WTC11 (cell line): ENCODE measurements around the gene POC1A. TPM values are rescaled to one million over a fixed set of nuclear protein-coding genes. Genes with fewer than 3 reads are reported as not detected.

Experiments used
- ATAC-seq: fragments of 200-7000 bp; cut with Tn5 transposase; 2 replicates; pipeline ENCODE4 v1.10.0; 2021; ENCODE audit warnings: mild to moderate bottlenecking, moderate library complexity
- CTCF ChIA-PET: fragments of 300-600 bp; sonication (Branson Sonifier 250); formaldehyde crosslinking; loops from one replicate; lab custom pipeline; 2021; ENCODE audit warnings: antibody characterized with exemption; lab: Charles Lee
- POLR2A ChIA-PET: fragments of 350-600 bp; sonication (Branson Sonifier 250); formaldehyde crosslinking; loops from one replicate; lab custom pipeline; 2021; ENCODE audit warnings: antibody characterized with exemption; lab: Charles Lee
- DNase-seq: peaks from one replicate; pipeline ENCODE4 v3.0.0; 2021; ENCODE audit warnings: low spot score
- H3K27ac Mint-ChIP-seq: 2 replicates; pipeline ENCODE4 v1.8.0; 2021; ENCODE audit warnings: mixed read lengths
- H3K27me3 Mint-ChIP-seq: 2 replicates; pipeline ENCODE4 v1.8.0; 2021; ENCODE audit warnings: low read depth, mild to moderate bottlenecking, moderate library complexity, mixed read lengths
- H3K36me3 Mint-ChIP-seq: 2 replicates; pipeline ENCODE4 v1.8.0; 2021; ENCODE audit warnings: mixed read lengths
- H3K4me1 Mint-ChIP-seq: 2 replicates; pipeline ENCODE4 v1.8.0; 2022; ENCODE audit warnings: mixed read lengths
- H3K4me3 Mint-ChIP-seq: 2 replicates; pipeline ENCODE4 v1.8.0; 2021; ENCODE audit warnings: mild to moderate bottlenecking, moderate library complexity, mixed read lengths
- H3K9me3 Mint-ChIP-seq: 2 replicates; pipeline ENCODE4 v1.8.0; 2021; ENCODE audit warnings: mixed read lengths
- ARID4B ChIP-seq: sonication (generic); formaldehyde crosslinking; IDR thresholded peaks from 2 replicates; pipeline ENCODE4 v1.8.0; 2023; ENCODE audit warnings: missing genetic modification reagents, mild to moderate bottlenecking, borderline replicate concordance
- ATF2 ChIP-seq: sonication (generic); formaldehyde crosslinking; IDR thresholded peaks from 2 replicates; pipeline ENCODE4 v1.8.1; 2022; ENCODE audit warnings: low read depth, missing genetic modification reagents, borderline replicate concordance
- ATF3 ChIP-seq: sonication (generic); formaldehyde crosslinking; conservative IDR thresholded peaks from 2 replicates; pipeline ENCODE4 v1.8.1; 2022; ENCODE audit warnings: mild to moderate bottlenecking, missing genetic modification reagents
- CBFB ChIP-seq: sonication (generic); formaldehyde crosslinking; IDR thresholded peaks from 2 replicates; pipeline ENCODE4 v1.8.1; 2022; ENCODE audit warnings: mild to moderate bottlenecking, low read depth, missing genetic modification reagents
- CDX4 ChIP-seq: fragments of 250-450 bp; sonication (Bioruptor Pico); IDR thresholded peaks from 2 replicates; pipeline ENCODE4 v1.9.0; 2021; ENCODE audit warnings: moderate library complexity, mild to moderate bottlenecking, inconsistent platforms, borderline replicate concordance
- E2F5 ChIP-seq: sonication (generic); formaldehyde crosslinking; IDR thresholded peaks from 2 replicates; pipeline ENCODE4 v1.8.1; 2022; ENCODE audit warnings: mild to moderate bottlenecking, moderate library complexity, missing genetic modification reagents
- ESRRA ChIP-seq: sonication (generic); formaldehyde crosslinking; IDR thresholded peaks from 2 replicates; pipeline ENCODE4 v1.8.1; 2022; ENCODE audit warnings: mild to moderate bottlenecking, missing genetic modification reagents, borderline replicate concordance
- FOXJ3 ChIP-seq: sonication (generic); formaldehyde crosslinking; IDR thresholded peaks from 2 replicates; pipeline ENCODE4 v1.9.0; 2021; ENCODE audit warnings: missing genetic modification reagents, mild to moderate bottlenecking, borderline replicate concordance
- MAX ChIP-seq: sonication (generic); formaldehyde crosslinking; IDR thresholded peaks from 2 replicates; pipeline ENCODE4 v1.8.0; 2022; ENCODE audit warnings: mild to moderate bottlenecking, missing genetic modification reagents
- NR3C1 ChIP-seq: sonication (generic); formaldehyde crosslinking; conservative IDR thresholded peaks from 2 replicates; pipeline ENCODE4 v1.8.1; 2023; ENCODE audit warnings: low read depth, mild to moderate bottlenecking, missing genetic modification reagents
- OVOL2 ChIP-seq: fragments of 250-450 bp; sonication (Bioruptor Pico); IDR thresholded peaks from 2 replicates; pipeline ENCODE4 v1.9.0; 2021; ENCODE audit warnings: mild to moderate bottlenecking, borderline replicate concordance
- PRDM15 ChIP-seq: sonication (generic); formaldehyde crosslinking; IDR thresholded peaks from 2 replicates; pipeline ENCODE4 v1.8.0; 2022; ENCODE audit warnings: missing genetic modification reagents
- PRRX2 ChIP-seq: fragments of 250-450 bp; sonication (Bioruptor Pico); IDR thresholded peaks from 2 replicates; pipeline ENCODE4 v1.8.0; 2021; ENCODE audit warnings: mild to moderate bottlenecking
- RORB ChIP-seq: fragments of 250-450 bp; sonication (Bioruptor Pico); IDR thresholded peaks from 2 replicates; pipeline ENCODE4 v1.9.0; 2021; ENCODE audit warnings: mild to moderate bottlenecking
- SMAD4 ChIP-seq: sonication (generic); formaldehyde crosslinking; IDR thresholded peaks from 2 replicates; pipeline ENCODE4 v1.8.0; 2022; ENCODE audit warnings: mild to moderate bottlenecking, missing genetic modification reagents
- USF1 ChIP-seq: sonication (generic); formaldehyde crosslinking; IDR thresholded peaks from 2 replicates; pipeline ENCODE4 v1.8.0; 2022; ENCODE audit warnings: mild to moderate bottlenecking, missing genetic modification reagents
- ZNF281 ChIP-seq: sonication (generic); formaldehyde crosslinking; IDR thresholded peaks from 2 replicates; pipeline ENCODE4 v1.8.0; 2023; ENCODE audit warnings: mild to moderate bottlenecking, missing genetic modification reagents
- ZNF396 ChIP-seq: fragments of 250-450 bp; sonication (Bioruptor Pico); IDR thresholded peaks from 2 replicates; pipeline ENCODE4 v1.8.0; 2021; ENCODE audit warnings: mild to moderate bottlenecking, moderate library complexity, borderline replicate concordance
- ZNF416 ChIP-seq: fragments of 250-450 bp; sonication (Bioruptor Pico); IDR thresholded peaks from 2 replicates; pipeline ENCODE4 v1.9.0; 2021; ENCODE audit warnings: mild to moderate bottlenecking, inconsistent platforms
- total RNA-seq: library from RNA; stranded (reverse); gene quantifications from 3 replicates; pipeline ENCODE4 v1.2.3, GENCODE V29; 2021

The POC1A gene
- total RNA-seq, 1 experiment from 2014 or later = 31.3 TPM

GRCh38 chr3:52149021-52149420 lies 5.2 kb downstream of the POC1A start:
- peaks cover 16% of the 10 kb centered on the region for H3K4me1 Mint-ChIP-seq
- no peak for DNase-seq
- no peaks in the 10 kb centered on the region for H3K27me3 Mint-ChIP-seq
- TF ChIP-seq ESRRA (CRISPR knock-in tag) (no peak), NR3C1 (CRISPR knock-in tag) (no peak), PRRX2 (no peak), ZNF396 (CRISPR knock-in tag) (no peak), MAX (no peak), ATF3 (CRISPR knock-in tag) (no peak), RORB (CRISPR knock-in tag) (no peak), PRDM15 (CRISPR knock-in tag) (no peak), OVOL2 (CRISPR knock-in tag) (no peak), CDX4 (no peak), FOXJ3 (CRISPR knock-in tag) (no peak), CBFB (CRISPR knock-in tag) (no peak), ARID4B (CRISPR knock-in tag) (no peak), ZNF281 (no peak), ZNF416 (CRISPR knock-in tag) (no peak), E2F5 (CRISPR knock-in tag) (no peak), USF1 (CRISPR knock-in tag) (no peak), ATF2 (no peak), SMAD4 (CRISPR knock-in tag) (no peak)
- H3K4me3 Mint-ChIP-seq = no peak overlapping the region
- no peak overlapping the region for H3K27ac Mint-ChIP-seq
- ChIA-PET POLR2A (no interaction called here), CTCF (interaction anchor here (1.0 to 1.5 kb wide), 2 partner anchors 122 to 147 kb away, joined by 3 to 6 read pairs; no protein-coding TSS in a partner anchor)
- no peak for ATAC-seq
- no peaks in the 10 kb centered on the region for H3K9me3 Mint-ChIP-seq
- peaks cover 28% of the 10 kb centered on the region for H3K36me3 Mint-ChIP-seq
